Measurements from ENCODE around the gene RPS19. TPM values are rescaled to one million over a fixed set of nuclear protein-coding genes. Genes with fewer than 3 reads are reported as not detected.

The RPS19 gene
- total and polyA plus RNA-seq, 10 of the 15 experiments (the other 5 are each of a cell fraction or from before 2014, with no cell fraction given) = 2,615 to 5,578 (median 4,127) TPM

GRCh38 chr19:41876847-41877832, 17.1 kb downstream of the RPS19 start, which contains the start of gene CD79A (continued):
- TF ChIP-seq JUND (IDR thresholded peaks at IDR 0.05; ENCODE audit: low read depth, low read length) = peak; percentile 16; the same call in 1 of the 2 replicates
- no peak for TF ChIP-seq NFXL1 (IDR thresholded peaks at IDR 0.05; ENCODE audit: borderline replicate concordance)
- TF ChIP-seq RBBP5 (conservative IDR thresholded peaks at IDR 0.05) = no peak
- TF ChIP-seq SUPT20H (IDR thresholded peaks at IDR 0.05; ENCODE audit: borderline replicate concordance, control insufficient read depth, low read depth, low read length) = no peak
- TF ChIP-seq, protein P1, sequence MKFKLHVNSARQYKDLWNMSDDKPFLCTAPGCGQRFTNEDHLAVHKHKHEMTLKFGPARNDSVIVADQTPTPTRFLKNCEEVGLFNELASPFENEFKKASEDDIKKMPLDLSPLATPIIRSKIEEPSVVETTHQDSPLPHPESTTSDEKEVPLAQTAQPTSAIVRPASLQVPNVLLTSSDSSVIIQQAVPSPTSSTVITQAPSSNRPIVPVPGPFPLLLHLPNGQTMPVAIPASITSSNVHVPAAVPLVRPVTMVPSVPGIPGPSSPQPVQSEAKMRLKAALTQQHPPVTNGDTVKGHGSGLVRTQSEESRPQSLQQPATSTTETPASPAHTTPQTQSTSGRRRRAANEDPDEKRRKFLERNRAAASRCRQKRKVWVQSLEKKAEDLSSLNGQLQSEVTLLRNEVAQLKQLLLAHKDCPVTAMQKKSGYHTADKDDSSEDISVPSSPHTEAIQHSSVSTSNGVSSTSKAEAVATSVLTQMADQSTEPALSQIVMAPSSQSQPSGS (IDR thresholded peaks at IDR 0.05; ENCODE audit: low read length) = no peak; the same call in 1 of the 2 replicates
- TF ChIP-seq SMAD1 (IDR thresholded peaks at IDR 0.05; ENCODE audit: low read depth, partially characterized antibody) = peak; percentile 66
- no peak for TF ChIP-seq NR2C2 (IDR thresholded peaks at IDR 0.05; ENCODE audit: borderline replicate concordance, control insufficient read depth, insufficient read length, low read depth)
- TF ChIP-seq E2F8 (IDR thresholded peaks at IDR 0.05; ENCODE audit: low read depth, partially characterized antibody) = no peak
- TF ChIP-seq CREM (IDR thresholded peaks at IDR 0.05; ENCODE audit: low read depth) = peak; percentile 84
- TF ChIP-seq SUZ12 (IDR thresholded peaks at IDR 0.05; ENCODE audit: unreplicated experiment) = no peak
- TF ChIP-seq SIN3A (IDR thresholded peaks at IDR 0.05; ENCODE audit: low read depth, low read length) = peak; percentile 28; the same call in 1 of the 2 replicates
- no peak for TF ChIP-seq ZNF384 (IDR thresholded peaks at IDR 0.05; ENCODE audit: borderline replicate concordance, low read depth, low read length)
- peak; percentile 50; the same call in 1 of the 2 replicates for TF ChIP-seq TAF1 (IDR thresholded peaks at IDR 0.05; ENCODE audit: borderline replicate concordance, low read depth, low read length)
- TF ChIP-seq SRF (IDR thresholded peaks at IDR 0.05; ENCODE audit: low read depth in 2 of 2, low read length in 2 of 2) = no peak
- TF ChIP-seq MTA3 (IDR thresholded peaks at IDR 0.05; ENCODE audit: borderline replicate concordance, low read length) = no peak; the same call in 1 of the 2 replicates
- TF ChIP-seq E2F4 (IDR thresholded peaks at IDR 0.05; ENCODE audit: low read depth, low read length) = no peak
- peak in 1 of 2 experiments; percentile 42; a peak in 1 of 3 replicates for TF ChIP-seq EGR1 (IDR thresholded peaks at IDR 0.05; ENCODE audit: borderline replicate concordance in 1 of 2, low read depth in 2 of 2, low read length in 2 of 2)
- TF ChIP-seq IRF4 (IDR thresholded peaks at IDR 0.05; ENCODE audit: low read depth, low read length) = no peak; the same call in 1 of the 2 replicates
- TF ChIP-seq ATF7 (IDR thresholded peaks at IDR 0.05; ENCODE audit: low read depth) = peak; percentile 67
- peak; percentile 59 for TF ChIP-seq NFYB (IDR thresholded peaks at IDR 0.05; ENCODE audit: insufficient read depth, low read depth, low read length)
- no peak for TF ChIP-seq TCF7 (IDR thresholded peaks at IDR 0.05; ENCODE audit: borderline replicate concordance)
- peak; percentile 66 for TF ChIP-seq RAD51 (IDR thresholded peaks at IDR 0.05)
- TF ChIP-seq, protein P2, sequence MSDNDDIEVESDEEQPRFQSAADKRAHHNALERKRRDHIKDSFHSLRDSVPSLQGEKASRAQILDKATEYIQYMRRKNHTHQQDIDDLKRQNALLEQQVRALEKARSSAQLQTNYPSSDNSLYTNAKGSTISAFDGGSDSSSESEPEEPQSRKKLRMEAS (IDR thresholded peaks at IDR 0.05; ENCODE audit: low read depth, low read length) = 0 out of 2 replicates have a peak, but pooled peaks have one; percentile 44

All from GM12878 (cell line).